Kidney (tissue), 14 donors: Measurements from ENCODE around the gene LYST. TPM values are rescaled to one million over a fixed set of nuclear protein-coding genes. Genes with fewer than 3 reads are reported as not detected.

ENCODE experiments used
- DNase-seq, 5 donors: peaks; one replicate each; pipeline ENCODE4 v3.0.0-alpha.2; 2013 to 2020
- FAIRE-seq: peaks from 2 replicates; lab custom pipeline; 2012; peaks lifted over from hg19 to GRCh38; lab: Jason Lieb, UNC
- H3K27ac ChIP-seq, 2 donors: one replicate each; pipeline ENCODE4 v1.7.0; 2013; ENCODE audit warnings: low read depth in 2 of 2, low read length in 2 of 2, inconsistent platforms in 1 of 2
- H3K27me3 ChIP-seq: one replicate; pipeline ENCODE4 v1.7.1; 2013; ENCODE audit warnings: low read length, inconsistent platforms; ENCODE audit not compliant: control insufficient read depth, insufficient read depth
- H3K36me3 ChIP-seq, 3 donors: one replicate each; pipeline versions ENCODE4 v1.7.0 to v1.7.1; 2013; ENCODE audit warnings: low read length in 3 of 3, control low read depth in 1 of 3, inconsistent platforms in 1 of 3; ENCODE audit not compliant: insufficient read depth in 3 of 3, control insufficient read depth in 2 of 3
- H3K4me1 ChIP-seq, 3 donors: one replicate each; pipeline versions ENCODE4 v1.7.0 to v1.7.1; 2013; ENCODE audit warnings: low read length in 3 of 3, inconsistent platforms in 1 of 3, low read depth in 1 of 3; ENCODE audit not compliant: control insufficient read depth in 2 of 3, insufficient read depth in 2 of 3
- H3K4me3 ChIP-seq, 3 donors: one replicate each; pipeline versions ENCODE4 v1.7.0 to v1.8.1; 2013; ENCODE audit warnings: low read length in 3 of 3, control low read depth in 1 of 3, inconsistent platforms in 1 of 3
- H3K9ac ChIP-seq, 3 donors: one replicate each; pipeline versions ENCODE4 v1.7.0 to v1.7.1; 2013; ENCODE audit warnings: low read length in 3 of 3, control low read depth in 1 of 3, inconsistent platforms in 1 of 3
- H3K9me3 ChIP-seq, 3 donors: one replicate each; pipeline versions ENCODE4 v1.7.0 to v1.7.1; 2013; ENCODE audit warnings: low read length in 3 of 3, control low read depth in 1 of 3, inconsistent platforms in 1 of 3; ENCODE audit not compliant: control insufficient read depth in 2 of 3, insufficient read depth in 1 of 3
- CTCF ChIP-seq: IDR thresholded peaks from 3 replicates; pipeline ENCODE4 v1.5.1; 2012; ENCODE audit warnings: mild to moderate bottlenecking, moderate library complexity, borderline replicate concordance; ENCODE audit not compliant: insufficient read depth; ENCODE audit errors: extremely low read depth
- intact Hi-C: fragments of 100-400 bp; cut with DNase I; formaldehyde crosslinking; loops from one replicate; pipeline ENCODE4 v1.11.1; 2022
- polyA plus RNA-seq: library from polyadenylated mRNA; stranded (reverse); fragments of 350-450 nt; fragmentation: Illumina TruSeq; extraction: RNeasy Lipid Tissue Mini Kit (QIAGEN cat#74804); gene quantifications from one replicate; pipeline ENCODE4 v1.2.3, GENCODE V29; 2014; ENCODE audit warnings: low read depth, low replicate concordance; ENCODE audit not compliant: insufficient read depth
- total RNA-seq: library from RNA; stranded (reverse); fragmentation: NEBNext Ultra II Directional; extraction: Animal tissue kit (Norgen Biotek cat#: 25700); gene quantifications from one replicate; pipeline ENCODE4 v1.2.1, GENCODE V29; 2021
- donor health status: control.
- donor health status: control.
- donor health status: control.
- donor health status: control.
- donor health status: control.
- donor health status: DM: yes; HTN: yes; CAD: no.
- donor health status: Normal renal cell carcinoma (clear cell type).

Gene LYST
- total and polyA plus RNA-seq, 2 donors from 2014 or later, result 4.6 to 30.3 TPM

GRCh38 chr1:235644693-235645305 lies 221.9 kb downstream of the LYST start:
- Histone ChIP-seq H3K9ac (no peak overlapping the region), H3K9me3 (no peaks in the 10 kb centered on the region), H3K27ac (no peak overlapping the region), H3K4me3 (no peak overlapping the region), H3K36me3 (no peaks in the 10 kb centered on the region), H3K27me3 (no peaks in the 10 kb centered on the region), H3K4me1 (peaks cover 0 to 4% (median 0%) of the 10 kb centered on the region in 3 donors)
- intact Hi-C loops, result no loop called here
- FAIRE-seq (no peak), DNase-seq (no peak)
- no peak for TF ChIP-seq CTCF

- no peak for TF ChIP-seq CTCF
- DNase-seq (no peak), FAIRE-seq (no peak)
- H3K9ac ChIP-seq, result no peak overlapping the region
- H3K4me1 ChIP-seq, result peaks cover 0 to 3% (median 0%) of the 10 kb centered on the region in 3 donors
- H3K9me3 ChIP-seq, result no peaks in the 10 kb centered on the region
- H3K27ac ChIP-seq, result no peak overlapping the region
- no peak overlapping the region for H3K4me3 ChIP-seq
- intact Hi-C loops, result no loop called here
- H3K36me3 ChIP-seq, result no peaks in the 10 kb centered on the region
- H3K27me3 ChIP-seq, result no peaks in the 10 kb centered on the region
Measured at GRCh38 chr1:235643837-235644692, 222.6 kb downstream of the LYST start.

GRCh38 chr1:235642943-235643371 lies 223.7 kb downstream of the LYST start:
- no peak for DNase-seq

More at GRCh38 chr1:235642943-235643371, 223.7 kb downstream of the LYST start:
- Histone ChIP-seq H3K4me3 (no peak overlapping the region), H3K36me3 (no peaks in the 10 kb centered on the region), H3K27ac (no peak overlapping the region), H3K4me1 (no peaks in the 10 kb centered on the region), H3K27me3 (no peaks in the 10 kb centered on the region), H3K9ac (no peak overlapping the region), H3K9me3 (no peaks in the 10 kb centered on the region)
- TF ChIP-seq CTCF, result no peak
- no peak for FAIRE-seq
- intact Hi-C loops, result no loop called here
